Gastroesophageal sphincter (tissue), 4 donors: ENCODE measurements around the gene NDE1. TPM values are rescaled to one million over a fixed set of nuclear protein-coding genes. Genes with fewer than 3 reads are reported as not detected.

ENCODE experiments used
- ATAC-seq: fragments of 150-250 bp; one replicate; pipeline ENCODE4 v1.9.1; 2016; ENCODE audit warnings: mild to moderate bottlenecking, moderate library complexity
- H3K27ac ChIP-seq, 4 donors: fragments of 200-600 bp; sonication (generic) in 3 of 4; 1 replicate in 3 of 4; 2 replicates in 1 of 4; pipeline ENCODE4 v1.5.1; 2016 to 2019
- H3K27me3 ChIP-seq: fragments of 200-600 bp; sonication (generic); one replicate; pipeline ENCODE4 v1.5.1; 2019
- H3K36me3 ChIP-seq, 2 donors: fragments of 200-600 bp; sonication (generic); one replicate each; pipeline ENCODE4 v1.5.1; 2019; ENCODE audit warnings: control low read depth in 1 of 2
- H3K4me1 ChIP-seq, 3 donors: fragments of 200-600 bp; sonication (generic); 1 replicate in 2 of 3; 2 replicates in 1 of 3; pipeline ENCODE4 v1.5.1; 2016 to 2019; ENCODE audit warnings: control low read depth in 2 of 3
- H3K4me3 ChIP-seq, 2 donors: fragments of 200-600 bp; sonication (generic); one replicate each; pipeline ENCODE4 v1.5.1; 2019; ENCODE audit warnings: mild to moderate bottlenecking in 1 of 2, moderate library complexity in 1 of 2
- H3K9me3 ChIP-seq, 3 donors: fragments of 200-600 bp; sonication (generic); one replicate each; pipeline ENCODE4 v1.5.1; 2017 to 2019; ENCODE audit warnings: control low read depth in 2 of 3
- CTCF ChIP-seq, 4 experiments: fragments of 200-600 bp in 2 of 4; fragments of 450-650 bp in 2 of 4; sonication (generic) in 1 of 4; IDR thresholded peaks; one replicate each; pipeline ENCODE4 v1.5.1; 2017 to 2019; ENCODE audit warnings: antibody characterized with exemption in 4 of 4, mild to moderate bottlenecking in 2 of 4, moderate library complexity in 2 of 4
- EP300 ChIP-seq: sonication (generic); formaldehyde crosslinking; IDR thresholded peaks from one replicate; pipeline ENCODE4 v1.6.1; 2017; ENCODE audit warnings: antibody characterized with exemption, mild to moderate bottlenecking
- POLR2A ChIP-seq, 2 donors: fragments of 450-650 bp; IDR thresholded peaks; one replicate each; pipeline ENCODE4 v1.6.1; 2017; ENCODE audit warnings: antibody characterized with exemption in 2 of 2, mild to moderate bottlenecking in 2 of 2, moderate library complexity in 1 of 2
- POLR2AphosphoS5 ChIP-seq: sonication (generic); formaldehyde crosslinking; IDR thresholded peaks from one replicate; pipeline ENCODE4 v1.6.1; 2017; ENCODE audit warnings: antibody characterized with exemption
- WGBS, 2 donors: methylation state at CpG; one replicate each; pipeline ENCODE4 v1.1.5; 2018; ENCODE audit warnings: low coverage in 1 of 2; 5-methylcytosine and 5-hydroxymethylcytosine counted together
- total RNA-seq, 4 donors: library from RNA; depleted of rRNA; stranded (reverse); fragments of >200 nt; gene quantifications; one replicate each; pipeline ENCODE4 v1.1.0, GENCODE V29; 2016

The NDE1 gene
- total RNA-seq, 4 donors from 2014 or later, result 34.9 to 123 (median 62.3) TPM

DNA sequence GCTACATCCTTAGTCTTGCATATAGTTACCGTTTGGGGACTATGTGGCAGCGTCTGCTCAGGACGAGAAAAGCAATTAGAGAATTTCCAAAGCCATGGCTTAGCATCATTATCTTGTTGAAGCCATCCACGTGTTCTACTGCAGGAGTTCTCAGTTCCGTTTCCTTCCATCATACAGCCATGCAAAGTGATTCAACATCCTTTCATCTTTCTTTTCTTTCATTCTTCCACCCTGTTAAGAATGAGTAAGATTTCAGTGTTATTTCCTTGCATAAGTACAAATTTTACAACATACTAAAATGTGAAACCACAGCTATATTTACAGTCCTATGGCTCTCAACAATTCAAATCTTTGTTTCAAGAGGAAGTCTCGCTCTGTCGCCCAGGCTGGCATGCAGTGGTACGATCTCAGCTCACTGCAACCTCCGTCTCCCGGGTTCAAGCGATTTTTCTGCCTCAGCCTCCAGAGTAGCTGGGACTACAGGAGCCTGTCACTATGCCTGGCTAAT lies 10.9 kb upstream of the NDE1 start:
- 73 to 78% methylated on average over 8 to 11 of the region's 11 CpGs for WGBS, 2 donors
- Histone ChIP-seq H3K4me1 (peaks cover 5 to 30% (median 12%) of the 10 kb centered on the region in 3 donors), H3K4me3 (no peak overlapping the region), H3K36me3 (peaks cover 7 to 60% of the 10 kb centered on the region in 2 donors), H3K9me3 (no peaks in the 10 kb centered on the region), H3K27me3 (no peaks in the 10 kb centered on the region), H3K27ac (no peak overlapping the region)
- TF ChIP-seq POLR2AphosphoS5 (no peak), POLR2A (IDR thresholded peaks at IDR 0.05) (no peak), CTCF (IDR thresholded peaks at IDR 0.05) (no peak)
- ATAC-seq, result no peak

GRCh38 chr16:15640966-15641365 lies 9.1 kb upstream of the NDE1 start:
- peaks cover under 1 to 42% of the 10 kb centered on the region in 2 donors for H3K36me3 ChIP-seq
- no peaks in the 10 kb centered on the region for H3K9me3 ChIP-seq
- H3K4me1 ChIP-seq, result peaks cover 5 to 33% (median 12%) of the 10 kb centered on the region in 3 donors
- TF ChIP-seq CTCF (IDR thresholded peaks at IDR 0.05) (no peak), EP300 (no peak), POLR2A (IDR thresholded peaks at IDR 0.05) (no peak), POLR2AphosphoS5 (no peak)
- H3K27me3 ChIP-seq, result no peaks in the 10 kb centered on the region
- 59 to 74% methylated on average over 4 of the region's 4 CpGs for WGBS, 2 donors
- H3K4me3 ChIP-seq, result no peak overlapping the region
- no peak for ATAC-seq
- no peak overlapping the region for H3K27ac ChIP-seq

- Histone ChIP-seq H3K27ac (peak overlapping the region; percentile 62 to 98 (median 96)), H3K9me3 (no peaks in the 10 kb centered on the region), H3K27me3 (no peaks in the 10 kb centered on the region), H3K36me3 (peaks cover 0 to 32% of the 10 kb centered on the region in 2 donors), H3K4me1 (peaks cover 5 to 33% (median 12%) of the 10 kb centered on the region in 3 donors), H3K4me3 (peak overlapping the region; percentile 66 to 78)
- WGBS, 2 donors, result 20 to 22% methylated on average over 9 to 15 of the region's 15 CpGs
- TF ChIP-seq CTCF (IDR thresholded peaks at IDR 0.05), result no peak
- TF ChIP-seq POLR2A (IDR thresholded peaks at IDR 0.05), result no peak
- TF ChIP-seq POLR2AphosphoS5, result no peak
- TF ChIP-seq EP300, result no peak
- no peak for ATAC-seq
Measured at GRCh38 chr16:15641753-15642556, 8.1 kb upstream of the NDE1 start.

DNA sequence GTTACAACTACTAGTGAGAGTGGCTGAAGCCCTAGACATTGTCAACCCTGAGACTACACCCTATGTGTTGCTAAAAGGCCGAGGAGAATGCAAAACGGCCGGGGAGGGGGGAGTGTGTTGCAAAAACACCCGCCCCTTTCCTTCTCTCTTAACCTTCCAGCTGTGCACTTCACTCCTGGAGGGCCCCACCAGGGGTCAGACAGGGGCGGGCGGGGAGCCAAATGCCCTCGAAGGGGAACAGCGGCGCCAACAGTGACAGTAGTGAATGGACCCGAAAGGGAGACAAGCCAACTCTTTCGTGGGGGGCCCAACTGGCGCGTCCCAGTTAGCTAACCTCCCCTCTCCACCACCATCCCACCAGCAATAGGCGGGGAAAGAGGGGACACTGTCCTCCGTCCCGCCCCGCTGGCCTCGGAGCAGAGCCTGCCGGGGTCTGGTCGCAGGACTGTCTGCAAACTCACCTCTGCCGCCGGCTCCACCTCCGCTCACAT lies 7.4 kb upstream of the NDE1 start:
- H3K27me3 ChIP-seq, result no peaks in the 10 kb centered on the region
- 0% methylated on average over 4 of the region's 23 CpGs; no CpG with 5 or more reads in 1 of the 2 donors for WGBS, 2 donors
- H3K36me3 ChIP-seq, result peaks cover 0 to 25% of the 10 kb centered on the region in 2 donors
- peak overlapping the region; percentile 66 to 78 for H3K4me3 ChIP-seq
- ATAC-seq, result peak; percentile 55
- peak overlapping the region; percentile 62 to 98 (median 96) for H3K27ac ChIP-seq
- peaks cover 5 to 33% (median 12%) of the 10 kb centered on the region in 3 donors for H3K4me1 ChIP-seq
- no peaks in the 10 kb centered on the region for H3K9me3 ChIP-seq
- TF ChIP-seq EP300, result no peak
- no peak for TF ChIP-seq POLR2AphosphoS5
- TF ChIP-seq CTCF (IDR thresholded peaks at IDR 0.05), result peak in 3 of 4 experiments; percentile 29 to 36 (median 31)
